ENCODE results near the gene SHISA9. TPM values are rescaled to one million over a fixed set of nuclear protein-coding genes. Genes with fewer than 3 reads are reported as not detected.

SHISA9 gene
- total and polyA plus RNA-seq, 2 of the 4 experiments (the other 2 are of a cell fraction) = under 0.01 TPM; not detected in 1

- Histone ChIP-seq H2BK120ac (ENCODE audit: low read depth, low read length) (no peak overlapping the region), H2BK5ac (ENCODE audit: low read depth, low read length, poor library complexity, severe bottlenecking) (no peak overlapping the region), H4K20me1 (ENCODE audit: insufficient read depth, low read length) (no peaks in the 10 kb centered on the region), H3K4me3 (ENCODE audit: insufficient read depth, low read depth, low read length) (no peak overlapping the region), H2AK5ac (ENCODE audit: low read depth, low read length) (no peak overlapping the region), H3K18ac (ENCODE audit: low read depth, low read length) (no peak overlapping the region), H3K9me1 (ENCODE audit: insufficient read depth, low read length) (no peaks in the 10 kb centered on the region), H3K4me2 (ENCODE audit: low read depth, low read length) (no peak overlapping the region), H3K23ac (ENCODE audit: low read depth, low read length) (no peak overlapping the region), H3K79me1 (ENCODE audit: low read depth in 1 of 2, low read length in 2 of 2) (no peaks in the 10 kb centered on the region), H3K4me1 (ENCODE audit: control insufficient read depth, insufficient read depth, low read length) (no peaks in the 10 kb centered on the region), H3K36me3 (ENCODE audit: control insufficient read depth, insufficient read depth, low read length) (no peaks in the 10 kb centered on the region), H3K14ac (replicated peaks; ENCODE audit: low read depth, low read length) (no peak overlapping the region), H3K27me3 (ENCODE audit: control insufficient read depth, insufficient read depth, low read length) (no peaks in the 10 kb centered on the region), H4K8ac (ENCODE audit: low read depth in 2 of 2, low read length in 2 of 2) (no peak overlapping the region), H4K91ac (ENCODE audit: insufficient read depth, low read depth, low read length) (no peak overlapping the region), H3K9me3 (ENCODE audit: control insufficient read depth, insufficient read depth, low read length) (peaks cover 13% of the 10 kb centered on the region), H2BK15ac (ENCODE audit: low read depth, low read length) (no peak overlapping the region), H2AK9ac (replicated peaks; ENCODE audit: low read depth, low read length, poor library complexity) (no peak overlapping the region), H3K56ac (ENCODE audit: extremely low read depth, insufficient read depth, low read length) (no peak overlapping the region), H2AFZ (replicated peaks; ENCODE audit: low read length, poor library complexity) (no peak overlapping the region), H3K4ac (ENCODE audit: low read depth, low read length) (no peak overlapping the region), H4K5ac (ENCODE audit: low read depth, low read length) (no peak overlapping the region), H3K9ac (ENCODE audit: low read depth, low read length) (no peak overlapping the region), H2BK20ac (ENCODE audit: low read depth, low read length) (no peak overlapping the region), H3K27ac (ENCODE audit: insufficient read depth, low read length) (no peak overlapping the region)
- no TSS peak for BruUV-seq (replicated peaks)
- dilution Hi-C loops (cut with HindIII; ENCODE audit: low sequenced_read_pairs, unreplicated experiment) = no loop called here
- ATAC-seq (ENCODE audit: low read depth) = no peak
- ChIA-PET POLR2A (ENCODE audit: unreplicated experiment) (no interaction called here), CTCF (no interaction called here)
- WGBS, 2 experiments (ENCODE audit: extremely low coverage in 2 of 2, insufficient read length in 1 of 2) = 70% methylated on average over 2 of the region's 5 CpGs; no CpG with 5 or more reads in 1 of the 2 experiments
- TF ChIP-seq FOS (IDR thresholded peaks at IDR 0.05; ENCODE audit: low read depth, low read length) (no peak), SMC3 (IDR thresholded peaks at IDR 0.05; ENCODE audit: low read depth, low read length) (no peak), RCOR1 (IDR thresholded peaks at IDR 0.05; ENCODE audit: insufficient replicate concordance, low read length) (no peak), USF2 (IDR thresholded peaks at IDR 0.05; ENCODE audit: low read depth, low read length) (no peak), BHLHE40 (IDR thresholded peaks at IDR 0.05; ENCODE audit: low read depth, low read length) (no peak), CEBPB (IDR thresholded peaks at IDR 0.05; ENCODE audit: low read depth, low read length) (no peak), MXI1 (IDR thresholded peaks at IDR 0.05; ENCODE audit: borderline replicate concordance, low read depth, low read length) (no peak), CHD1 (IDR thresholded peaks at IDR 0.05; ENCODE audit: low read depth, low read length) (no peak), MAFK (IDR thresholded peaks at IDR 0.05; ENCODE audit: low read depth, low read length) (no peak), POLR2A (IDR thresholded peaks at IDR 0.05; ENCODE audit: low read depth, low read length) (no peak), MAZ (IDR thresholded peaks at IDR 0.05; ENCODE audit: borderline replicate concordance, low read depth, low read length) (no peak), ELK1 (IDR thresholded peaks at IDR 0.05; ENCODE audit: borderline replicate concordance, low read depth, low read length) (no peak), RFX5 (IDR thresholded peaks at IDR 0.05; ENCODE audit: low read depth, low read length) (no peak), CTCF (conservative IDR thresholded peaks at IDR 0.05; ENCODE audit: low read depth, low read length) (no peak), NFE2L2 (IDR thresholded peaks at IDR 0.05; ENCODE audit: low read depth, low read length) (no peak), RAD21 (IDR thresholded peaks at IDR 0.05; ENCODE audit: low read length) (no peak)
- in situ Hi-C loops (cut with MboI; ENCODE audit: low sequenced_read_pairs) = no loop called here
- intact Hi-C loops (cut with micrococcal nuclease) = no loop called here
- DNase-seq = no peak
Measured at GRCh38 chr16:13018026-13018425, 116.6 kb downstream of the SHISA9 start.
